RCC 7860 (cell line): ENCODE data around the gene CAMK2A.
A peak's percentile ranks its signal among the peaks of the same experiment; 100 is the strongest.

ENCODE experiments used
- DNase-seq: peaks from one replicate; pipeline ENCODE4 v3.0.0-alpha.2; 2015; ENCODE audit warnings: low spot score
- FAIRE-seq: peaks from 2 replicates; lab custom pipeline; 2012; peaks lifted over from hg19 to GRCh38; lab: Jason Lieb, UNC

The CAMK2A gene

DNA sequence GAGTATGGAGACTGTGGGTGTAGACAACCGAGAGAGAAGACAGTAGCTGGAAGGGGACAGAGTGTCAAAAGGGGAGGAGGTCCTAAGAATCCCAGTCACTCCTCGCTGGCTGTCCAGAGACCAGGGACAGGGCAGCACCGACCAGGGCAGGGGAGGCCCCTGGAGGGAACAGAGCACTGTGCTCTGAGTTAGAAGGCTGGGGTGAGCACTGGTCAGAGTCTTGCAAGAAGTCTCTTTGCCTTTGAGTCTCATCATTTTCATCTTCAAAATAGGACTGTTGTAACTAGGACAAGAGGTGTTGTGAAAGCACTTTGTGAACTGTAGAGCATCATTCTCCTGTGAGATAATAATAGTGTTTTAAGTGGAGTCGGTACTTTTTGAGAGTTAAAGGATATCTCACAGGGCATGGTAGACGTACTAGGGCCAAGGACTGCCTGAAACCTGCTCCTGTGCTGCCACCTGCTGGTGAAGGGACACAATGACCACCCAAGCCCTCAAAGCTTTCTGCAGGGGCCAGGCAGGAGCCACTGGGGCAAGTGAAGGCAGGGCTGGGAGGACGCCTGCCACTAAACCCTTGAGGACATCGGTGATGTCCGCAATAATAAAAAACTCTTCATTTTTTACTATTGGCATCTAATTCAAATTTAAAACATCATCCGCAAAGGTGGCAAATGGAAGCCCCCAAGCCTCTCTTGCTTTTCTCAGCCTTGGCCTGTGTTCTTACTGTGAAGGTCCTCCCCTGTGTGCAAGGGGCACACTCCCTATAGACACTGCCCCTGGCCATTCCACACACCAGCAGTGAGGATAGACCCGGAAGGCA lies 71.5 kb downstream of the CAMK2A start:
- FAIRE-seq (peak; percentile 50), DNase-seq (peak; percentile 68)

DNA sequence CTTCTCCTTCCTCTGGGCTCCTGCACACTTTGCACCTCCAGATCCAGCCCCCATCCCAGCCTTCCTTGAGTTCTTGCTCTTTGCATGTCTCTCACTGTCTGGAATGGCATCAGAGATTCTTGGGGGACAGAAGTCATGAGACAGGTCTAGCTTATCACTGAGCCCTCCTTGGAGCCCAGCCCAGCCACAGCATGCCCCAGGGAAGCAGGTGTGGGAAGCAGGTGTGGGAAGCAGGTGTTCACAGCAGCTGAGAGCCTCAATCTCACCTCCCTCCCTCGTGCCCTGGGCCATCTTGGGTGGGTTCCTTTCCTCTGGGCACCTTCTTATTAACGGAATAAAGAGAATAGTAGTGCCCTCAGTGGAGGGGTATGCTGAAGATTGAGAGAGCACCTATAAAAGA lies 72.5 kb downstream of the CAMK2A start:
- FAIRE-seq, result no peak
- no peak for DNase-seq

DNA sequence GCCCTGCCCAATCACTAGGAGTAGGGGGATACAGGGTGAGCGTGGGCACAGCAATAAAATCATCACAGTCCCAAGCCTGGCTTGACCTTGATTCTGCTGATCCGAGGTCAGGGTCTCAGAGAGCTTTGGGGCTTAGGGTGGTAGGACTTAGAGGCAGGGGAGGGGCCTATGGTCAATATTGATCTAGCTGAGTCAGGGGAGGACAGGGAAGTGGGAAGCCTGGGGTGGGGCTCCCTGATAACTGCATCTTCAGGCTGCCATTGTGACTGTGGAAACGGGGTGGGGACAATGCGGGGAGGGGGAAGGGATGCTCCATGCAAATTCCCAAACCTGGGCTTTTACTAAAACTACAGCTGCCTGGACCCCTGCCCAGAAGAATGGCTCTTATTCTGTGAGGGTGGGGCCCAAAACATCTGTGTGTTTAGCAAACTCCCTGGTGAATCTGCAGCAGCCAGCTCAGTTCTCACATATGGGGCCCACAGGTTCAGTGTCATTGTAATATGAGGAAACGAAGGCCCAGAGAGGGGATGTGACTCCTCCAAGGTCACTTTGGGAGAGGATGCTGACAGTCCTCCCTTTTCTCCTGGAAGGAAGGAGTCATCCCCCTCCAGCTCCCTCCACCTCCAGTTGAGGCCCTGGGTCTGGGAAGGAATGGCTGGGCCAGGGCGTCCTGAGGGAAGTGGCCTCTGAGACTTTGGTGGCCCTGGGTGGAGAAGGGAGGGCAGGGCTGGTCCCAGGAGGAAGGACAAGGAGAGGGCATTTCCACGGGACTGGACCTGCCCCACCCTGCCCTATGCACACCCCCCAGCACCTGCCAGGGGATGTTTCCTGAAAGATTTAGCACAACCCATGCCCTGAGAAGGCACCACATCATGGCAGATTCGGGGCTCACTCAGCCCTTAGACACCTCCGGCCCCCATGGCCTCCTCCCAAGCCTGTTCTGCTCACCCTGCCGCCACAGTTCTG lies 73.3 kb downstream of the CAMK2A start:
- no peak for DNase-seq
- FAIRE-seq, result no peak

DNA sequence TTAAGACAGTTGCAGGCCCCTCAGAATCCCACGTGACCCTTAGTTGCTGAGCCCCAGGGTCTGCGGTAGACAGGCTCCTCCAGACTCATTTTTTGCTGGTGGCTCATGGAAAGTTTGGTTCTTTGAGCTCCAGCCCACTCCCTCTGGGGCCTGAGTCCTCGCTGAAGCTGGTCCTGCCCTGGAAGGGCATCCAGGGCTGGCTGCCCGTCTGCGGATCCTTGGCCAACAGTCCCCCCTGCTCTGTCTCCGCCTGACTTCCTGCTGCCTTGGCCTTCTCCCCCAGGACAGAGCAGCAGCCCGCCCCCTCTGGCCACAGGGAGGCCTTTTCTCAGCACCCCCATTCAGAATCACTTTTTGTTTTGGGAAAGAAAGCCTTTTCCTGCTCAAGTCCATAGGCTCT lies 75.3 kb downstream of the CAMK2A start:
- no peak for DNase-seq
- FAIRE-seq, result no peak

DNA sequence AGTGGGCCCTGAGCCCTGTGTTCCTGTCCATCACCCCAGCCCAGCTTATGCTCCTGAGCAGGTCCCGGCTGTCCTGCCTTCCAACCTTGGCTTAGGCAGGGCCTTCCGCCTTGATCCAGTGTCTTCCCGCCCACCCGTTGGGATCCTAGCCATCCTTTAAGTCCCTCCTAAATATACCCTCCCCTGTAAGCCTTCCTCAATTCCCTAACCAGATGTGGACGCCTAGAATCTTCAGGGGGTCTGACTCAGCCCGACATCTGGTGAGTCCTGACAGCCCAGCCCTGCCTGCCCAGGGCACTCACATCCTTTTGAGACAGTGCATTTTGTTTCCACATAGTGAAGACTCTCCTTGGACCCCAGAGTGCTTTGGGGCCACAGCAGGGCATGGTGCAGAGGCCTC lies 76.0 kb downstream of the CAMK2A start:
- DNase-seq, result no peak
- FAIRE-seq, result no peak

DNA sequence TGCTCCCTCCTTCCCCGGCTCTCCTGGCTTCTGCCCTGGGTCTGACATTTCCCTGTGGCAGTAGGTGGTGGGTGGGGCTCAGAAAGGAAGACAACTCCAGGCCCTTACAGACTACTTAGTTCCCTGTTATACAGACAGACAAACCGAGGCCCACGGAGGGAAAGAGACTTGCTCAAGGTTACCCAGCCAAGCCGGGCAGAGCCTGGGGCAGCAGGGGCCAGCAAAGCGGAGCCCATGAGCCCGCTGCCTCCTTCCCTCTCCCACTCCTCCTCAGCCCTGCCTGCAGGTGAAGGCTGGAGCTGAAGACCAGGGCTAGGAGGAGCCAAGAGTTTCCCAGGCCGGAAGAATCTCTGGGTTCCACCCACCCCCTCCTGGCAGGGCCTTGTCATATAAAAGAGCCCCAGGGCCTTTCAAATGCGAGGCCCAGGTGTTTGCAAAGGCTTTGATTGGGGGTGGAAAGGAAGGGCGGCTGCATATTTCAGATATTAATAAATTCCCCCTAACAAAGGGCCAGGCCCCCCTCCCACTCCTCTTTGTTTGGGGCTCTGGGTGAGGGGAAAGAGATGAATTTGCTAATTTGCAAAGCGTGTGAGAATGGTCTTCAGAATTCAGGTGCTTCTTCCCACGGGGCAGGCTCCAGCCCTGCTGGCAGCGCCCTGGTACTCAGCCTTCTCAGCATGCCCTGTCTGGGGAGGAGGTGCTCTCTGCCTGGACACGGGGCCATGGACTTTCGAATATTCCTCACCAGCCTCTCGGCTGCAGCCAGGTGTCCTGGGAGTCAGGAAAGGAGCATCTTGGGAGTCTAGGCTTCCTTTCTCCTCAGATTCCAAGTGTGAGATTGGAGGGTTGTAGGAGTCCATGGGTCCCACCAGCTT lies 78.2 kb downstream of the CAMK2A start:
- no peak for DNase-seq

DNA sequence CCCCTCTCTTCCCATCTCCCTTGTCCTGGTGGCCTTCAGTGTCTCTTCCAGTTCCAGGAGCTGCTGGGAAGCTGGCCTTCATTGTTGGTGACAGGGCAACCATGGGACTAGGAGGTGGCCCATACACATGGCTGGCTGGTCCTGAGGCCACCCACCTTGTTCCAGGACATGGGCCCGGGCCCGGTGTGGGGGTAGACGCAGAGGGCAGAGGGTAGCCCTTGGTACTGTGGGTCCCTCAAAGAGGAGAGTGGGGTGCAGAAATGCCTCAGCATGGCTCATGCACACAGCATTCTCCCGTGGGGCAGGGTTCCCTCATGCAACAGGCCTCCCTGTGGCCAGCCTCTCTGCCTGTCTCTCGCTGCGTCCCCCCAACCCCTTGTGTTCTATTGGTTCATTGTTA lies 78.9 kb downstream of the CAMK2A start:
- no peak for DNase-seq
- no peak for FAIRE-seq

More for the DNA sequence above, 78.2 kb downstream of the CAMK2A start:
- no peak for FAIRE-seq

DNA sequence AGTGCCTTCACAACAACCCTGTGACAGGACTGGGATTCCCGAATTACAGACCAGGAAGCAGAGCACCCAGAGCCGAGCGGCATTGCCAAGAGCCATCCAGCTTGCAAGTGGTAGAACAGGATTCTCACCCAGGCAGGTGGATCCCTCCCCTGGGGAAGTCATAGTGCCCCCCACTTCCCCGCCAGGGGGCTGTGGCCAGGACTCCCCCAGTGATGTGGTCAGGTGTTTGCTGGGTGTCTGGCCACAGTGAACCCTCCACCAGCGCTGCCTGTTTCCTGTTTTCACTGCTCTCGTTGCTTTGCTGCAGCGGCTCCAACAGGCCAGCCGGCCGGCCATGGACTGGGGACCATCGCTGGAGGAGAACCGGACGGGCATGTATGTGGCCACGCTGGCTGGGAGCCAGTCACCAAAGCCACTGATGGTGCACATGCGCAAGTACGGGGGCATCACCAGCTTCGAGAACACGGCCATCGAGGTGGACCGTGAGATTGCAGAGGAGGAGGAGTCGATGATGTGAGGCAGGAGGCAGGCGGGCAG lies 80.4 kb downstream of the CAMK2A start:
- no peak for FAIRE-seq

DNA sequence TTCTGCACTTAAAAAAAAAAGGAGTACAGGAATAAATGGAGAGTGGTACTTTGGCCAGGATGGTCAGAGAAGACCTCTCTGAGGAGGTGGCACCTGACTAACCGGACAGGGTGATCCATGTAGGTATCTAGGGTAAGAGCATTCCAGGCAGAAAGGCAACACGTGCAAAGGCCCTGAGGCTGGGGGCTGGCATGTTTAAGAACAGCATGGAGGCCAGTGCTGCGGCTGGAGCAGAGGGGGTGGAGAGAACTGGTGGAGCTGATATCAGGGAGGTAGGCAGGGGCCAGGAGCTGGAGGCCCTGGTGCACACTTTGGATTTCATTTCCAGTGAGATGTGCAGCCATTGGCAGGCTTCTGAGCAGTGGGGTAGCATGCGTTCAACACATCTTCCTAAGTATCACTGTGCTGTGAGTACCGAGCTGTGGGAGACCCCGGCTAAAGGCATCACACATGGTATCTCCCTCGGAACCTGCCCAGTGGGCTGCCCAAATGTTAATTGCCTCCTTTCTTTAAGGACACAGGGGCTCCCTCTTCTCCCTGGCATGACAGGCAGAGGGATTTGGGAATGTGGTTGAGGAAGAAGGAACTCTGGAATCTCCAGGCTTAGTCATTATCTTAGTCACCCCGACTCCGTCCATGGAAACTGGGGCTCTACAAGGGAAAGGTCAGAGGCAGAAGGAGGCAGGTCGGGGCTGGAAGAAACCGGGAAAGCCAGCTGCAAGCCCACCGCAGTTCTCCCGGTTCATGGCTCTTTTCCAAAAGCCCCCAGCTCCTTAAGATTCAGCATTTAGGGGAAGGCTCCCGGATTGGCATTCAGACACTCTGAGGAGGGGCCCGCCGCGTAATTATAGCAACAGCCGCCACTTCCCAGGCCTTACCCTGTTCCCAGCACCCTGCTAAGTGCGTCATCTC lies 81.1 kb downstream of the CAMK2A start:
- no peak for FAIRE-seq
- peak; percentile 54 for DNase-seq

More for the DNA sequence above, 80.4 kb downstream of the CAMK2A start:
- peak; percentile 19 for DNase-seq

DNA sequence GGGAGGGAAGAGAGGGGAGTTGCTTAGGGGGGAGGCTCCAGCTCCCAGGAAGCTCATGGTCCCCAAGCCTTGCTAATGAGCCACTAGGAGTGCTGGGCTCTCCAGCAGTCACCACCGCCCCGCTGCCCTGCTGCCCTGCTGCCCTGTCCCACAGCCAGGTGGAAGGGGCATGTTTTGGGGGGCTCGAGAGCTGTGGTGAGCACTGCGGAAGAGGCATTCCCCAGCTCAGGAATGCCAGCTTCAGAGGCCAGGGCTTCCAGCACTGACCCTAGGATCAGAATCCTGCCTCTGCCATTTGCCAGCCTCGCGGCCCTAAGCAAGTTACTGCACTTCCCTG lies 82.8 kb downstream of the CAMK2A start:
- FAIRE-seq (no peak), DNase-seq (no peak)

DNA sequence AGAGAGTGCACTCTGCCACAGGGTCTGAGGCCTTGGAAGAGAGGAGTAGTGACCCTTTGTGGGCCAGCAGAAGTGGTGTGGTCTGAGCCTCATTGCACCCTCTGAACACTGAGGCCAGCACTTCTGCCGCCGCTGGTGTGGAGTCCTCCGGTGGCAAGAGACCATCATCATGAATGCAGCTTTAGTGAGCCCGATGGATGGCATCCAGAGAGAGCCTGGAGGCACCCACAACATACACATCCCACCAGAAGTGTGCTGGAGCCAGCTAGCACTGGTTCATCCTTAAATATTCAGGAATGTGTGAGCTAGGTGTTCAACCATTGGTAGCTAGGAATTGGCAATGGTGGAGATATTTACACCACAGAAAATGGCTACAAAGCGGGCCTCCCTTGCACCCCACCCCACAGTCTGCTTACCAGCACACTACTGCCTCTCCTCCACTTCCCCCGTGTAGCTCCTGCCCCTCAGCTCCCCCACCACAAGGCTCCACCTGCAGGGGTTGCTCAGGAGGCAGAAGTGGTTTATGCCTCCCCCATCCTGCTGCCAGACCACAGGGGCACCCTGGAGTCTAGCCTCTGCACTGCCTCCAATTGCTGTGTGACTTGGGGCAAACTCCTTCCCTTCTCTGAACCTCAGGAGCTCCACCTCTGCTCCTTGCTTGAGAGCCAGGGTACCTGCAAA lies 83.3 kb downstream of the CAMK2A start:
- no peak for DNase-seq
- no peak for FAIRE-seq

DNA sequence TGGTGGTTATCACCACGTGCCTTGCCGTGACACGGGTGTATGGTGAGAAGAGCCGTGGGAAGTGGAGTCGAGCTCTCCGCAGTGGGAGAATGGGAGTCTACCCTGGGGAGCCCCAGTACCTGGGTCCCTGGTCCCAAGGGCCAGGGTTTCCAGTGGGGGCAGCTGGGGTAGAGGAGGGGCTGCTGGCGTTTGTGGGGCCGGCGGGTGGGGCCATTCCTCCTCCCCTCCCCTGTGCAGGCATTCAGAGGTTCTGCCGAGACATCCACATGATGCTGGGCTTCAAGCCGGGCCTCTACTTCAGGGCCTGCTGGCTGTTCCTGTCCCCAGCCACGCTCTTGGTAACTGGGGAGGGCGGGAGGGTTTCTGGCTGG lies 85.0 kb downstream of the CAMK2A start:
- DNase-seq (no peak), FAIRE-seq (no peak)

DNA sequence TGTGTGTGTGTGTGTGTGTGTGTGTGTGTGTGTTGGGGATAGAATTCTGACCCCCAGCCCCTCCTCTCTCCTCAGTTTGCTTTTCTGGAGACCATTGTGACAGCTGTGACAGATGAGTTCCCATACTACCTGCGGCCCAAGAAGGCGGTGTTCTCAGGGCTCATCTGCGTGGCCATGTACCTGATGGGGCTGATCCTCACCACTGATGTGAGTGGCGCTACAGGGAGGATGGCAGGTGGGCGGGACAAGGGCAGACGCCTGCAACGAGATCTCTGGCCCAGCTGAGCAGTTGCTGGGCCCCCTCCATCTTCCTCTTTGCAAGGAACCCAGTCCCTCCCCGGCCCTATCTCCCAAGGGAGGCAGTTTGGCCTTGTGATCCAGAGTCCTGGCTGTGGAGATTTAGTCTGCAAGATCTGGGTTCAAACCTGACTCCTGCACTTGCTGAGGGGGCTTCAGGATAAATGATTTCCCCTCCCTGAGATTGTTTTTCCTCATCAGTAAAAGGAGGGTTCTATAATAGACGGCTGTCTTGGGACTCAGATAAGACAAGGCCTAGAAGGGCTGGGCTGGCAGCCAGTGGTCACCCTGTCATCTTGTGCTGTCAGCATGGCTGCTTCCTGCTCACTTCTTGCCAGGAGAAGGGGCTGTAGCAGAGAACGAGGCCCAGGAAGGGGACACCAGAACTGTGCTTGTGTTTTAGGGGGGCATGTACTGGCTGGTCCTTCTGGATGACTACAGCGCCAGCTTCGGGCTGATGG lies 85.6 kb downstream of the CAMK2A start:
- FAIRE-seq, result no peak
- DNase-seq, result no peak

DNA sequence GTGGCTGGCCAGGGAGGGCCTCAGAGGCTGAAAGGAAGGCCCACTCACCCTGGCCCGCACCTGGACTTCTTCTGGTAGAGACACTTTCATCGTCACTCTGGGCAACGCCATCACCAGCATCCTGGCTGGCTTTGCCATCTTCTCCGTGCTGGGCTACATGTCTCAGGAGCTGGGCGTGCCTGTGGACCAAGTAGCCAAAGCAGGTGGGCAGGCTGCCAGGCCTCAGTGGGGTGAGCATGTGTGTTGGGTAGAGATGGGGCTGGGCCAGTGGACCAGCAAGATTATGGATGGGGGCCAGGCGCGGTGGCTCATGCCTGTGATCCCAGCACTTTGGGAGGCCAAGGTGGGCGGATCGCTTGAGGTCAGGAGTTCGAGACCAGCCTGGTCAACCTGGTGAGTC lies 87.1 kb downstream of the CAMK2A start:
- DNase-seq (no peak), FAIRE-seq (no peak)

DNA sequence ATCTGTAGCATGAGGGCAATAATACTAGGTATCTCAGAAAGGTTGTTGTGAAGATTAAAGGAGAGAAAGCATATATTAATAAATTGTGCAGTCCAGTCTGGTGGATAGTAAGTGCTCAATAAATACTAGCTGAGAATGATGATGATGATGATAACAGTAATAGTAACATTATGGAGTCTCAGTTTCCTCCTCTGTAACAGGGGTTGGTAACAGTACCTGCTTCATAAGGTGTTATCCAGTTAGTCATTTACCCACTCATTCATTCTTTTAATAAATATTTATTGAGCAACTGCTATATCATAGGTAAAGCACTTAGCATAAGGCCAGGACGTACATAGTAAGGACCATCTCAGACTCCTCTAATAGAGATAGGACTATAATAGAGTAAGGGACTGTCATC lies 92.1 kb downstream of the CAMK2A start:
- FAIRE-seq, result no peak
- DNase-seq, result no peak

DNA sequence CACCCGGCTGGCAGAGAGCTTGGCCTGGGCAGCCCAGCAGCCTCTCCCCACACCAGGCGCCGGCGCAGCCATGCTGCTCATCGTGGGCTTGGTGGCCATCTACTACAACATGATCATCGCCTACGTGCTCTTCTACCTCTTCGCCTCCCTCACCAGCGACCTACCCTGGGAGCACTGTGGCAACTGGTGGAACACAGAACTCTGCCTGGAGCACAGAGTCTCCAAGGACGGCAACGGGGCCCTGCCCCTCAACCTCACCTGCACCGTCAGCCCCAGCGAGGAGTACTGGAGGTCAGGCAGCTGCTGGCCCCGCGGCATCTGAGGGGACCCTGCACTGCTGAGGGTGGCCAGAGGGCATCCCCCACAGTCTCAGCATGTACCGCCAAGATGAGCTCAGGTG lies 92.6 kb downstream of the CAMK2A start:
- FAIRE-seq, result no peak
- no peak for DNase-seq

DNA sequence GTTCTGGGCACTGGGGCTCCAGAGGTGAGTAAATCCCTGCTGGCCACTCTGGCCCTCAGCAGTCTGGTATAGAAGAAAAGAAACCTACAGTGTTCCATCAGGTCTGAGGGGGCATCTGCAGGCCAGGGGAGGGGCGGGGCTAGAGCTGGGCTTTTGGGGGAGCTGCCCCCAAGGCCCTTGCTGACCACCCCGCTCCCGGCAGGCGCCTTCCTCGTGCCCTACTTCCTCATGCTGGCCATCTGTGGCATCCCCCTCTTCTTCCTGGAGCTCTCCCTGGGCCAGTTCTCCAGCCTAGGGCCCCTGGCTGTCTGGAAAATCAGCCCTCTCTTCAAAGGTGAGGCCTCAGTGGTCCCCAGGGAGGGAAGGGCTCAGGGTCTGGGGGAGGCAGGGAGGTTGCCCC lies 93.1 kb downstream of the CAMK2A start:
- DNase-seq (no peak), FAIRE-seq (no peak)

DNA sequence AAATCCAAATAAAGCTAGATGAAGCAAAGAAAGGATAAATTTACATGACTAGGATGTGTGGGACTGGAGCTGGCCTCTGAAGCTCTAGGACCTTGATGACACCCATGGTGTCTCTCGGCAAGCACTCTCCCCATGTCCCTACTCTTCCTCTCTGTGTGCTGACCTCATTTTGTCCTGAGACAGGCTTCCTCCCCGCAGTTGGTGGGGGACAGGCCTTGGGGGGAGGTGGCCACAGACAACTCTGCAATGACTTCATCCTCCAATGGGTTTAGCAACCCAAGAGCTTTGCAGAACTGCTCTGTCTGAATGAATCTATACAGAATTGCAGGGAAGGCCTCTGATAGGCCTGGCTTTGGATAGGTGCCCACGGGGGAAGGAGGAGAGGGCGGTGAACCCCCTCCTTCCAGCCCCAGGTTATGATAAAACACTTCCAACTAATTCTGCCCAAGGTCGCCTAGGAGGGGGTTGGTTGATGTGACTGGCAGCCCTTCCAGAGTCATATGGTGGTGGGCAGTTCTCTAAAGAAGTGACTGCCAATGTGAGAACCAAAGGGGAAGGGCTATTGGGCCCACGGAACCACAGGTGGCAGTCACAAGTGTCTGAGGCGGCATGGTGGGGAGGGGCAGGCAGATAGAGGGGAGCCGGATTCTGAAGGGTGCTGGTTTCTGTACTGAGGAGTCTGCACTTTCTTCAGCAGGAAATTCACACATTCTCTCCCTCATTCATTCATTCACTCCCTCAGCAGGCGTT lies 93.7 kb downstream of the CAMK2A start:
- FAIRE-seq, result no peak

More for the DNA sequence above, 93.7 kb downstream of the CAMK2A start:
- no peak for DNase-seq
